Thyroid gland (tissue), 4 donors: ENCODE data around the gene FERMT1.

Experiments
- POLR2A ChIP-seq, 2 donors: fragments of 450-650 bp; IDR thresholded peaks; one replicate each; pipeline ENCODE4 v1.6.1; 2017; ENCODE audit warnings: antibody characterized with exemption in 2 of 2, mild to moderate bottlenecking in 2 of 2, moderate library complexity in 1 of 2
- TF ChIP-seq, protein P1 (sequence below), 6 experiments: fragments of 200-600 bp in 3 of 6; fragments of 450-650 bp in 3 of 6; sonication (generic) in 3 of 6; IDR thresholded peaks; one replicate each; pipeline ENCODE4 v1.5.1; 2016 to 2019; ENCODE audit warnings: antibody characterized with exemption in 6 of 6, mild to moderate bottlenecking in 2 of 6, inconsistent platforms in 1 of 6, moderate library complexity in 1 of 6

- TF ChIP-seq, protein P1, sequence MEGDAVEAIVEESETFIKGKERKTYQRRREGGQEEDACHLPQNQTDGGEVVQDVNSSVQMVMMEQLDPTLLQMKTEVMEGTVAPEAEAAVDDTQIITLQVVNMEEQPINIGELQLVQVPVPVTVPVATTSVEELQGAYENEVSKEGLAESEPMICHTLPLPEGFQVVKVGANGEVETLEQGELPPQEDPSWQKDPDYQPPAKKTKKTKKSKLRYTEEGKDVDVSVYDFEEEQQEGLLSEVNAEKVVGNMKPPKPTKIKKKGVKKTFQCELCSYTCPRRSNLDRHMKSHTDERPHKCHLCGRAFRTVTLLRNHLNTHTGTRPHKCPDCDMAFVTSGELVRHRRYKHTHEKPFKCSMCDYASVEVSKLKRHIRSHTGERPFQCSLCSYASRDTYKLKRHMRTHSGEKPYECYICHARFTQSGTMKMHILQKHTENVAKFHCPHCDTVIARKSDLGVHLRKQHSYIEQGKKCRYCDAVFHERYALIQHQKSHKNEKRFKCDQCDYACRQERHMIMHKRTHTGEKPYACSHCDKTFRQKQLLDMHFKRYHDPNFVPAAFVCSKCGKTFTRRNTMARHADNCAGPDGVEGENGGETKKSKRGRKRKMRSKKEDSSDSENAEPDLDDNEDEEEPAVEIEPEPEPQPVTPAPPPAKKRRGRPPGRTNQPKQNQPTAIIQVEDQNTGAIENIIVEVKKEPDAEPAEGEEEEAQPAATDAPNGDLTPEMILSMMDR (IDR thresholded peaks at IDR 0.05), result no peak
- TF ChIP-seq POLR2A (IDR thresholded peaks at IDR 0.05), result no peak
These were observed 7.2 kb upstream of the FERMT1 start for GRCh38 chr20:6130045-6130444.
